Omental fat pad (tissue), 4 donors: Measurements from ENCODE around the gene NAA80. TPM values are rescaled to one million over a fixed set of nuclear protein-coding genes. Genes with fewer than 3 reads are reported as not detected.

Experiments
- ATAC-seq: fragments of 150-250 bp; one replicate; pipeline ENCODE4 v1.9.1; 2016; ENCODE audit warnings: mild to moderate bottlenecking, moderate library complexity; ENCODE audit not compliant: low FRiP score
- DNase-seq: peaks from one replicate; pipeline ENCODE4 v3.0.0-alpha.2; 2019; ENCODE audit warnings: low spot score
- CTCF ChIP-seq, 3 donors: fragments of 450-650 bp; IDR thresholded peaks; one replicate each; pipeline ENCODE4 v1.5.1; 2016 to 2017; ENCODE audit warnings: antibody characterized with exemption in 3 of 3, mild to moderate bottlenecking in 3 of 3, moderate library complexity in 2 of 3
- total RNA-seq, 4 donors: library from RNA; depleted of rRNA; stranded (reverse); fragments of >200 nt; gene quantifications; one replicate each; pipeline ENCODE4 v1.1.0, GENCODE V29; 2016

NAA80 gene
- total RNA-seq, 4 donors from 2014 or later: 3.4 to 8.4 (median 5.3) TPM

- DNase-seq (no peak), ATAC-seq (no peak)
Observed at GRCh38 chr3:50258979-50259378, 40.2 kb downstream of the NAA80 start.

GRCh38 chr3:50258029-50258680 lies 41.0 kb downstream of the NAA80 start:
- ATAC-seq (no peak), DNase-seq (no peak)
- no peak for TF ChIP-seq CTCF (IDR thresholded peaks at IDR 0.05)

More at GRCh38 chr3:50258979-50259378, 40.2 kb downstream of the NAA80 start:
- TF ChIP-seq CTCF (IDR thresholded peaks at IDR 0.05): no peak

GRCh38 chr3:50256978-50257890 lies 42.0 kb downstream of the NAA80 start:
- TF ChIP-seq CTCF (IDR thresholded peaks at IDR 0.05): no peak
- DNase-seq: no peak
- ATAC-seq: no peak

- ATAC-seq: no peak
- no peak for DNase-seq
- TF ChIP-seq CTCF (IDR thresholded peaks at IDR 0.05): no peak
Observed at GRCh38 chr3:50255251-50255615, 44.0 kb downstream of the NAA80 start.

- ATAC-seq (no peak), DNase-seq (no peak)
- no peak for TF ChIP-seq CTCF (IDR thresholded peaks at IDR 0.05)
Observed at GRCh38 chr3:50254577-50255250, 44.5 kb downstream of the NAA80 start.

- peak; percentile 82 for ATAC-seq
- no peak for TF ChIP-seq CTCF (IDR thresholded peaks at IDR 0.05)
- DNase-seq: no peak
Observed at GRCh38 chr3:50251220-50251619, 48.0 kb downstream of the NAA80 start.
